Stomach smooth muscle (tissue), 2 donors: ENCODE results near the gene SELENON.

Experiments
- H3K27ac ChIP-seq: one replicate; pipeline ENCODE4 v1.7.0; 2013; ENCODE audit warnings: mild to moderate bottlenecking, low read length, inconsistent platforms
- H3K27me3 ChIP-seq, 2 donors: one replicate each; pipeline ENCODE4 v1.7.0; 2013; ENCODE audit warnings: low read length in 2 of 2; ENCODE audit not compliant: insufficient read depth in 2 of 2, control insufficient read depth in 1 of 2
- H3K36me3 ChIP-seq, 2 donors: one replicate each; pipeline ENCODE4 v1.7.0; 2013; ENCODE audit warnings: low read length in 2 of 2; ENCODE audit not compliant: control insufficient read depth in 2 of 2, insufficient read depth in 2 of 2
- H3K4me1 ChIP-seq: one replicate; pipeline ENCODE4 v1.7.0; 2013; ENCODE audit warnings: low read length; ENCODE audit not compliant: control insufficient read depth, insufficient read depth
- H3K4me3 ChIP-seq, 2 donors: one replicate each; pipeline ENCODE4 v1.7.0; 2013; ENCODE audit warnings: low read length in 2 of 2
- H3K9ac ChIP-seq, 2 donors: one replicate each; pipeline ENCODE4 v1.7.0; 2013; ENCODE audit warnings: low read length in 2 of 2, mild to moderate bottlenecking in 1 of 2
- H3K9me3 ChIP-seq, 2 donors: one replicate each; pipeline ENCODE4 v1.7.0; 2013; ENCODE audit warnings: low read length in 2 of 2; ENCODE audit not compliant: control insufficient read depth in 2 of 2
- donor health status: healthy.
- donor health status: Pancreatic carcinoma.

The SELENON gene

DNA sequence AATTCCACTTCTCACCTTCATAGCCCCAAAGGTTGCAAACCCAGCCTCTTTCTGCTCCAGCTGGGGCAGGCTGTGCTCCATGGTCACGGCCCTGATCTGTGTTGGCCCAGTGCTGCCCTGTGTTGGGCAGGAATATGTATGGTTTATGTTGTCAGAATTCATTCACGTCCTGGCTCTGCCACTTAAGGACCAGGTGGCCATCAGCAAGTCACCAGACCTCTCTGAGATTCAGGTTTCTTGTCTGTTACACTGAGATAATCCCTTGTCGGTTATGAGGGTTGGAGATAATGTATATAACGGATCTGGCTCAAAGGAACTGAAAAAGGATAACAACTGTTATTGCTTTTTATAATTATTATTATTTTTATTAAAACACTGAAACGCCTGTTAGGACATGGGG lies 39.1 kb upstream of the SELENON start:
- H3K9me3 ChIP-seq = no peaks in the 10 kb centered on the region
- H3K4me3 ChIP-seq = no peak overlapping the region
- peaks cover 3% of the 10 kb centered on the region for H3K4me1 ChIP-seq
- H3K27me3 ChIP-seq = no peaks in the 10 kb centered on the region
- H3K36me3 ChIP-seq = peaks cover 5% of the 10 kb centered on the region in 2 donors
- no peak overlapping the region for H3K9ac ChIP-seq
- no peak overlapping the region for H3K27ac ChIP-seq

DNA sequence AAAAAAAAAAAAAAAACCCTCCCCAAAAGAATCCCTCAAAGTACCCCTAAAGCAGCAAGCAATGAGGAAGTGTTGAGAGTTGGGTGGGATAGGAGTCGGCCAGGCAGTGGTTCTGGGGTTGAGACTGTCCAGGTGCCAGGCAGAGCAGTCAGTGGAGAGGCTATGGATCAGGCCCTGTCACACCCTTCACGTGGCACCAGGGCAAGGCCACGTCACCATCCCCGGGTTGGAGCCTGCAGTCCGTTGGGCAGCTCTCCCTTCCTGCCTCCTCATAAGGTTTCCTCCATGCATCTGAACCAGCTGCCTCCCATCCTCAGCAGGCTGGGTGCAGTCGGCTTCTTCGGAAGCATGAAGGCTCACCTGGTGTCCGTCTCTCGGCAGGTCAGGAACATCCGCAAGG lies 36.5 kb upstream of the SELENON start:
- H3K27ac ChIP-seq = no peak overlapping the region
- H3K9me3 ChIP-seq = no peaks in the 10 kb centered on the region
- H3K4me1 ChIP-seq = peaks cover 3% of the 10 kb centered on the region
- no peaks in the 10 kb centered on the region for H3K27me3 ChIP-seq
- H3K4me3 ChIP-seq = no peak overlapping the region
- no peak overlapping the region for H3K9ac ChIP-seq
- H3K36me3 ChIP-seq = peaks cover 5% of the 10 kb centered on the region in 2 donors

GRCh38 chr1:25765136-25765922 lies 34.7 kb upstream of the SELENON start:
- H3K9ac ChIP-seq = no peak overlapping the region
- H3K9me3 ChIP-seq = no peaks in the 10 kb centered on the region
- no peak overlapping the region for H3K27ac ChIP-seq
- peaks cover 5 to 8% of the 10 kb centered on the region in 2 donors for H3K36me3 ChIP-seq
- no peak overlapping the region for H3K4me3 ChIP-seq
- no peaks in the 10 kb centered on the region for H3K27me3 ChIP-seq
- peaks cover 12% of the 10 kb centered on the region for H3K4me1 ChIP-seq

DNA sequence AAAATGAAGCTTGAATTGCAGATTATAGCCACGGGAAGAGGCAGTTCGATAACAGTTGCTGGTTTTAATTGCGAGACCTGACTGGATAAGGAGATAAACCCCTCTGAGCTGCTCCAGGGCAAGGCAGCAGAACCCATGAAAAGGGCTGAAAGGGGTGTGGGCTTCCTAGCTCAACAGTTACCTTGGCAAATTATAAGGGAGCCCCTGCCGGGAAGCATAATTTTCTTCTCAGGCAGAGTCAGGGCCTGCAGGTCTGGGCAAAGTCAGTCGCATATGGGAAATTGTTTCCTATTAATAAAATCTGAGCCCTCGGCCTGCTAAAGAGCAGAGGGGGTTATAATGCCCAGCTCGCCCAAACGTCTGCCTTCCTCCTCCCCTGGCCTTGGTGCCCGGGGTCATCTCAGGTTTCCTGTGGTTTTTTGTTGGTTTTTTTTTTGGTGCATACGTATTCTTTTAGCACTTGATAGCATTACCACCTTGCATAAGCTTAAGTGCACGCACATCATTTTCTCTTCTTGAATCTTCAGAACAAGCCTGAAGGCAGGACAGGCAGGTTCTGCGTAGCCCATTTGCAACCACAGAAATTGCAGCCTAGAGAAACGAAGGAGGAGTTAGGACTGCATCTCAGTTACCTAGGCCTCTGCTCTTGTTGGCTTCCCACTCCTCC lies 33.9 kb upstream of the SELENON start:
- H3K9ac ChIP-seq = no peak overlapping the region
- no peaks in the 10 kb centered on the region for H3K27me3 ChIP-seq
- H3K27ac ChIP-seq = no peak overlapping the region
- peaks cover 5 to 7% of the 10 kb centered on the region in 2 donors for H3K36me3 ChIP-seq
- H3K4me1 ChIP-seq = peaks cover 18% of the 10 kb centered on the region
- H3K4me3 ChIP-seq = no peak overlapping the region
- H3K9me3 ChIP-seq = no peaks in the 10 kb centered on the region

- Histone ChIP-seq H3K9me3 (no peaks in the 10 kb centered on the region), H3K4me3 (no peak overlapping the region), H3K9ac (no peak overlapping the region), H3K36me3 (peaks cover 5 to 9% of the 10 kb centered on the region in 2 donors), H3K4me1 (peaks cover 23% of the 10 kb centered on the region), H3K27me3 (no peaks in the 10 kb centered on the region), H3K27ac (no peak overlapping the region)
Measured at GRCh38 chr1:25766721-25767436, 33.1 kb upstream of the SELENON start.

- H3K4me1 ChIP-seq = peaks cover 23% of the 10 kb centered on the region
- no peaks in the 10 kb centered on the region for H3K9me3 ChIP-seq
- no peaks in the 10 kb centered on the region for H3K27me3 ChIP-seq
- no peak overlapping the region for H3K9ac ChIP-seq
- H3K36me3 ChIP-seq = peaks cover 9 to 13% of the 10 kb centered on the region in 2 donors
- H3K27ac ChIP-seq = no peak overlapping the region
- H3K4me3 ChIP-seq = no peak overlapping the region
Measured at GRCh38 chr1:25767437-25767770, 32.6 kb upstream of the SELENON start.

GRCh38 chr1:25768999-25769398 lies 31.0 kb upstream of the SELENON start:
- no peak overlapping the region for H3K9ac ChIP-seq
- H3K27me3 ChIP-seq = no peaks in the 10 kb centered on the region
- peaks cover 24% of the 10 kb centered on the region for H3K4me1 ChIP-seq
- H3K36me3 ChIP-seq = peaks cover 4 to 13% of the 10 kb centered on the region in 2 donors
- H3K4me3 ChIP-seq = no peak overlapping the region
- no peak overlapping the region for H3K27ac ChIP-seq
- H3K9me3 ChIP-seq = no peaks in the 10 kb centered on the region

DNA sequence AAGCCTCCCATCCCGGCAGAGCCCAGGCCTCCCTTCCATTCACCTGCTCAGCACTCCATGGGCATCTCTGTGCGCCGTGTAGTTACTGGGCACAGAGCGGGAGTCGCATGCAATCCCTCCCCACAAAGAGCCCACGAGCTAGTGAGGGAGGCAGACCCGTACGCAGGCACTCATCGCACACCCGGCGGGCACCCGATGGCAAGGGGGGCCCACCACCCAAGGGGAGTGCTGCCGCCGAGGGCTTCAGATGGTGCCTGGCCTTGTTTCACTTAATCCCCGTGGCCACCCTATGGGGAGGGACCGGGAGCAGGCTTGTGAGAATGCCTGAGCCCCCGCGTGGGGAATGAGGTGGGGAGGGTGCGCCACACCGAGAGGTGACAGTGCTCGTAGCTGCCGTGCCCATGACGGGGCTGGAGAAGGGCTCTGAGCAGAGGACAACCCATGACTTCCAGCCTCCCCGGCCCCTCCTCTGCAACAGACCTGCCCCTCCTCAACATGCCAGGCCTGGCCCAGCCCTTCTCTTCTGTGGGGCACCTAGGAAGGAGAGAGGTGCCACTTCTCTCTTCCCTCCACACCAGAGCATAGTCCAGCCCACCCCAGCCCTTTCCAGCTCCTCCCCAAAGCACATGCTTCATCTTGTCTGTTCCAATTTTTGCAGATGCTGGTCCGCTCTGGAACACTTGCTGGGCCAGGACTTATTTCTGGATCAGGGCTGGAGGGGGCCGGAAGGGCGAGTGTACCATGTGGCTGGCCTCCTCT lies 30.2 kb upstream of the SELENON start:
- H3K4me3 ChIP-seq = no peak overlapping the region
- H3K9ac ChIP-seq = no peak overlapping the region
- H3K9me3 ChIP-seq = no peaks in the 10 kb centered on the region
- no peak overlapping the region for H3K27ac ChIP-seq
- peaks cover 3 to 13% of the 10 kb centered on the region in 2 donors for H3K36me3 ChIP-seq
- H3K27me3 ChIP-seq = no peaks in the 10 kb centered on the region
- peaks cover 32% of the 10 kb centered on the region for H3K4me1 ChIP-seq

DNA sequence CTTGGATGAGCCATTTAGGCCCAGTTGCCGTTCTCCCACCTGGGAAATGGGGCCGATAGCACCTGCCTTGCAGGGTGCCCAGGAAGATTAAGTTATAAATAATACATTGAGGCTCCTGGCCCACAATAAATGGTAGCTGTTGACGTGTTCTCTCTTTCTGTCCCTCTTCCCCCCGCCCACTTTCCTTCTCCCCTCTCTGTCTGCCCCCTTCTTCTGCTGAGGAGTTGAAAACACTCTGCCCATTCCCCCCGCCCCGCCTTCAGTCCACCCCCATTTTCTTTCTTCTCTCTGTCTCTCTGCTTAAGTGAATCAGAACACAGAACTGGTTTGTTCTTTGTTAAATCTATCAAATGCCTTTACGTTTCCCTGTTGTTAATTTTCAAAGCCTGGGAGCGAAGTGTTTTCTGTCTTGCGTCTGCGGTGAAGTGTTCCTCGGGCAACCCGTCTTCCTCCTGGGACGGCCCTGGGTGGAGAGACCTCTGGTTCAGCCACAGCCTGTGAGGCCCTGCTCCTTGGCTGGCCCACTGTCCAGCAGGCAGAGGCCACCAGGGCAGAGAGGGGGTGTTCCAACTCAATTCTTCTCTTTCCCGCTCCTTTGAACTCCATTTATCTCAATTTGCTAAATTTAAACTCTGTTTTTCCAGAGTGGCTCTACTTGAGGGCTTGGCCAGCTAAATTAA lies 29.3 kb upstream of the SELENON start:
- H3K36me3 ChIP-seq = peaks cover 3 to 13% of the 10 kb centered on the region in 2 donors
- H3K4me3 ChIP-seq = no peak overlapping the region
- no peak overlapping the region for H3K9ac ChIP-seq
- H3K27me3 ChIP-seq = no peaks in the 10 kb centered on the region
- no peaks in the 10 kb centered on the region for H3K9me3 ChIP-seq
- H3K4me1 ChIP-seq = peaks cover 33% of the 10 kb centered on the region
- no peak overlapping the region for H3K27ac ChIP-seq
